HL-60 (cell line): Measurements from ENCODE around the gene MALAT1.

Experiments
- DNase-seq, 2 experiments: peaks; one replicate each; pipeline ENCODE4 v3.0.0-alpha.2; 2010 to 2020; ENCODE audit warnings: low read depth in 1 of 2, low spot score in 1 of 2
- H3K27ac ChIP-seq: fragments of 250-450 bp; sonication (Bioruptor Pico); replicated peaks from 2 replicates; pipeline ENCODE4 v1.5.1; 2020; ENCODE audit warnings: mild to moderate bottlenecking, moderate library complexity
- H3K27me3 ChIP-seq: fragments of 250-450 bp; sonication (Bioruptor Pico); 2 replicates; pipeline ENCODE4 v1.5.1; 2021; ENCODE audit warnings: mild to moderate bottlenecking, moderate library complexity; ENCODE audit not compliant: insufficient read depth, poor library complexity, severe bottlenecking
- H3K4me3 ChIP-seq: replicated peaks from 2 replicates; pipeline ENCODE4 v1.5.1; 2011; ENCODE audit warnings: mild to moderate bottlenecking, control low read depth, low read length; ENCODE audit not compliant: insufficient read depth
- CTCF ChIP-seq: IDR thresholded peaks from one replicate; pipeline ENCODE4 v1.5.1; 2011; ENCODE audit warnings: low read length, control low read depth, inconsistent platforms; ENCODE audit not compliant: insufficient read depth
- GABPA ChIP-seq: IDR thresholded peaks from 2 replicates; pipeline ENCODE4 v1.6.1; 2012; ENCODE audit warnings: low read depth
- POLR2AphosphoS5 ChIP-seq: IDR thresholded peaks from 2 replicates; pipeline ENCODE4 v1.6.1; 2012; ENCODE audit warnings: low read depth
- REST ChIP-seq: IDR thresholded peaks from 2 replicates; pipeline ENCODE4 v1.6.1; 2012; ENCODE audit warnings: low read depth; ENCODE audit not compliant: insufficient replicate concordance
- SPI1 ChIP-seq: IDR thresholded peaks from 2 replicates; pipeline ENCODE4 v1.6.1; 2012; ENCODE audit warnings: low read depth, mild to moderate bottlenecking, borderline replicate concordance

The MALAT1 gene

GRCh38 chr11:65496304-65497140 lies 2.3 kb upstream of the MALAT1 start:
- H3K27me3 ChIP-seq, result no peaks in the 10 kb centered on the region
- peak overlapping the region; percentile 100 for H3K27ac ChIP-seq
- peak overlapping the region; percentile 15 for H3K4me3 ChIP-seq
- TF ChIP-seq POLR2AphosphoS5, result no peak
- TF ChIP-seq REST, result no peak
- TF ChIP-seq SPI1, result no peak
- no peak for TF ChIP-seq CTCF
- no peak for TF ChIP-seq GABPA
- no peak for DNase-seq

GRCh38 chr11:65497141-65498041 lies 1.5 kb upstream of the MALAT1 start:
- Histone ChIP-seq H3K4me3 (peak overlapping the region; percentile 24), H3K27ac (peak overlapping the region; percentile 100), H3K27me3 (no peaks in the 10 kb centered on the region)
- TF ChIP-seq POLR2AphosphoS5, result peak; percentile 42; the same call in 1 of the 2 replicates
- peak; percentile 69 for TF ChIP-seq REST
- no peak for TF ChIP-seq SPI1
- TF ChIP-seq GABPA, result no peak
- TF ChIP-seq CTCF, result no peak
- DNase-seq, result peak; percentile 98

GRCh38 chr11:65498042-65498726 lies 661 bp upstream of the MALAT1 start:
- peak; percentile 47 to 77 for DNase-seq

More at GRCh38 chr11:65498042-65498726, 661 bp upstream of the MALAT1 start:
- no peaks in the 10 kb centered on the region for H3K27me3 ChIP-seq
- TF ChIP-seq REST (peak; percentile 48), CTCF (no peak)
- H3K27ac ChIP-seq, result peak overlapping the region; percentile 100
- H3K4me3 ChIP-seq, result peak overlapping the region; percentile 24
